H9 (cell line): ENCODE data around the gene ATF4. TPM values are rescaled to one million over a fixed set of nuclear protein-coding genes. Genes with fewer than 3 reads are reported as not detected.

Experiments
- DNase-seq: peaks from one replicate; pipeline ENCODE4 v3.0.0-alpha.2; 2017
- H2AFZ ChIP-seq: one replicate; pipeline ENCODE4 v1.6.1; 2013; ENCODE audit warnings: mild to moderate bottlenecking, low read length, control low read depth, moderate library complexity
- H2AK5ac ChIP-seq: 2 replicates; pipeline ENCODE4 v1.6.1; 2013; ENCODE audit warnings: low read length, control low read depth, mixed read lengths; ENCODE audit not compliant: insufficient read length
- H2BK120ac ChIP-seq: one replicate; pipeline ENCODE4 v1.6.1; 2013; ENCODE audit warnings: low read depth, mild to moderate bottlenecking, low read length, control low read depth, inconsistent platforms; ENCODE audit not compliant: poor library complexity, severe bottlenecking
- H2BK12ac ChIP-seq: 2 replicates; pipeline ENCODE4 v1.6.1; 2013; ENCODE audit warnings: low read length, control low read depth, mixed read lengths, low read depth; ENCODE audit not compliant: insufficient read length
- H2BK15ac ChIP-seq: 2 replicates; pipeline ENCODE4 v1.6.1; 2013; ENCODE audit warnings: low read depth, low read length, control low read depth
- H2BK20ac ChIP-seq: one replicate; pipeline ENCODE4 v1.6.1; 2013; ENCODE audit warnings: low read depth, mild to moderate bottlenecking, low read length, control low read depth, inconsistent platforms; ENCODE audit not compliant: poor library complexity, severe bottlenecking
- H2BK5ac ChIP-seq: 2 replicates; pipeline ENCODE4 v1.6.1; 2013; ENCODE audit warnings: low read length, control low read depth, mixed read lengths; ENCODE audit not compliant: insufficient read length
- H3K14ac ChIP-seq: 2 replicates; pipeline ENCODE4 v1.6.1; 2013; ENCODE audit warnings: low read length, control low read depth; ENCODE audit not compliant: insufficient read depth
- H3K18ac ChIP-seq: 2 replicates; pipeline ENCODE4 v1.6.1; 2013; ENCODE audit warnings: low read depth, mild to moderate bottlenecking, mixed read lengths, low read length, control low read depth; ENCODE audit not compliant: insufficient read length
- H3K23ac ChIP-seq: 2 replicates; pipeline ENCODE4 v1.6.1; 2013; ENCODE audit warnings: low read length, control low read depth, mixed read lengths, low read depth; ENCODE audit not compliant: insufficient read length
- H3K23me2 ChIP-seq: 2 replicates; pipeline ENCODE4 v1.6.1; 2013; ENCODE audit warnings: low read depth, mild to moderate bottlenecking, mixed read lengths, low read length, control low read depth; ENCODE audit not compliant: insufficient read length, poor library complexity, severe bottlenecking
- H3K27ac ChIP-seq: 2 replicates; pipeline ENCODE4 v1.5.1; 2013; ENCODE audit warnings: low read length, control low read depth, mixed read lengths, low read depth; ENCODE audit not compliant: insufficient read length
- H3K27me3 ChIP-seq: 2 replicates; pipeline ENCODE4 v1.6.1; 2013; ENCODE audit warnings: low read length, control low read depth, inconsistent platforms; ENCODE audit not compliant: insufficient read depth
- H3K4ac ChIP-seq: 2 replicates; pipeline ENCODE4 v1.6.1; 2013; ENCODE audit warnings: low read depth, mild to moderate bottlenecking, control low read depth, inconsistent platforms, low read length, moderate library complexity
- H3K4me1 ChIP-seq: 2 replicates; pipeline ENCODE4 v1.6.1; 2013; ENCODE audit warnings: low read length, control low read depth, inconsistent platforms; ENCODE audit not compliant: insufficient read depth
- H3K4me2 ChIP-seq: 2 replicates; pipeline ENCODE4 v1.6.1; 2013; ENCODE audit warnings: low read length, control low read depth, mixed read lengths; ENCODE audit not compliant: insufficient read length, insufficient read depth
- H3K56ac ChIP-seq: 2 replicates; pipeline ENCODE4 v1.6.1; 2013; ENCODE audit warnings: low read depth, mild to moderate bottlenecking, mixed read lengths, low read length, control low read depth; ENCODE audit not compliant: insufficient read length
- H3K79me1 ChIP-seq: 2 replicates; pipeline ENCODE4 v1.6.1; 2013; ENCODE audit warnings: low read depth, mild to moderate bottlenecking, moderate library complexity, low read length, control low read depth, inconsistent platforms; ENCODE audit not compliant: insufficient read depth, poor library complexity, severe bottlenecking
- H3K79me2 ChIP-seq: 2 replicates; pipeline ENCODE4 v1.6.1; 2013; ENCODE audit warnings: low read length, control low read depth, inconsistent platforms; ENCODE audit not compliant: insufficient read depth
- H3K9ac ChIP-seq: 2 replicates; pipeline ENCODE4 v1.6.1; 2013; ENCODE audit warnings: low read length, control low read depth, mixed read lengths; ENCODE audit not compliant: insufficient read length; ENCODE audit errors: extremely low read depth
- H3K9me3 ChIP-seq: one replicate; pipeline ENCODE4 v1.6.1; 2013; ENCODE audit warnings: low read depth, low read length, inconsistent platforms; ENCODE audit not compliant: control insufficient read depth
- H3T11ph ChIP-seq: one replicate; pipeline ENCODE4 v1.6.1; 2013; ENCODE audit warnings: mild to moderate bottlenecking, low read length, control low read depth, inconsistent platforms
- H4K20me1 ChIP-seq: one replicate; pipeline ENCODE4 v1.6.1; 2013; ENCODE audit not compliant: control insufficient read depth, insufficient read length, insufficient read depth
- H4K5ac ChIP-seq: 2 replicates; pipeline ENCODE4 v1.6.1; 2013; ENCODE audit warnings: low read depth, mild to moderate bottlenecking, mixed read lengths, low read length, control low read depth; ENCODE audit not compliant: insufficient read length
- H4K8ac ChIP-seq: replicated peaks from 2 replicates; pipeline ENCODE4 v1.6.1; 2013; ENCODE audit warnings: low read length, control low read depth, mixed read lengths, low read depth; ENCODE audit not compliant: insufficient read length
- H4K91ac ChIP-seq: 2 replicates; pipeline ENCODE4 v1.6.1; 2013; ENCODE audit warnings: low read depth, mild to moderate bottlenecking, moderate library complexity, mixed read lengths, low read length, control low read depth; ENCODE audit not compliant: insufficient read length
- H3K27ac Mint-ChIP-seq, 3 experiments: 2 replicates in 2 of 3; 3 replicates in 1 of 3; pipeline ENCODE4 v1.8.0; 2020 to 2021; ENCODE audit warnings: mixed read lengths in 3 of 3, mild to moderate bottlenecking in 1 of 3, moderate library complexity in 1 of 3
- H3K27me3 Mint-ChIP-seq: 2 replicates; pipeline ENCODE4 v1.8.0; 2021; ENCODE audit warnings: low read depth, mild to moderate bottlenecking, moderate library complexity, mixed read lengths
- H3K36me3 Mint-ChIP-seq, 3 experiments: 2 replicates in 2 of 3; 3 replicates in 1 of 3; pipeline ENCODE4 v1.8.0; 2020 to 2021; ENCODE audit warnings: low read depth in 3 of 3, mixed read lengths in 3 of 3; ENCODE audit not compliant: insufficient read depth in 1 of 3
- H3K4me1 Mint-ChIP-seq, 2 experiments: 2 replicates each; pipeline ENCODE4 v1.8.0; 2020; ENCODE audit warnings: mixed read lengths in 2 of 2
- H3K4me3 Mint-ChIP-seq, 2 experiments: 2 replicates in 1 of 2; 3 replicates in 1 of 2; pipeline ENCODE4 v1.8.0; 2020 to 2021; ENCODE audit warnings: mild to moderate bottlenecking in 2 of 2, mixed read lengths in 2 of 2, moderate library complexity in 1 of 2
- H3K9me3 Mint-ChIP-seq, 2 experiments: 2 replicates in 1 of 2; 3 replicates in 1 of 2; pipeline ENCODE4 v1.8.0; 2020; ENCODE audit warnings: mild to moderate bottlenecking in 2 of 2, mixed read lengths in 2 of 2, moderate library complexity in 1 of 2
- CTCF ChIP-seq: fragments of 200-600 bp; sonication (generic); conservative IDR thresholded peaks from 3 replicates; pipeline ENCODE4 v1.8.0; 2021; ENCODE audit warnings: antibody characterized with exemption, mild to moderate bottlenecking
- WGBS: extraction: QIAGEN DNeasy Blood & Tissue Kit; methylation state at CpG from one replicate; pipeline ENCODE4 v1.1.7; 2013; ENCODE audit warnings: missing lambda C conversion rate, low lambda C conversion rate, mixed read lengths; ENCODE audit not compliant: insufficient read length; ENCODE audit errors: extremely low coverage; 5-methylcytosine and 5-hydroxymethylcytosine counted together
- total RNA-seq: library from RNA; stranded (reverse); gene quantifications from 2 replicates; pipeline ENCODE4 v1.2.1, GENCODE V29; 2021

The ATF4 gene
- total RNA-seq, 1 experiment from 2014 or later = 455 TPM

- Histone ChIP-seq H2BK15ac (no peak overlapping the region), H2AK5ac (no peak overlapping the region), H3K18ac (no peak overlapping the region), H2BK5ac (no peak overlapping the region), H3K79me2 (no peaks in the 10 kb centered on the region), H3K56ac (no peak overlapping the region), H3K4me2 (no peak overlapping the region), H2BK120ac (no peak overlapping the region), H4K5ac (no peak overlapping the region), H4K91ac (no peak overlapping the region), H4K8ac (no peak overlapping the region), H3K27me3 (peaks cover 36% of the 10 kb centered on the region), H3K23ac (no peak overlapping the region), H3T11ph (no peak overlapping the region), H3K79me1 (no peaks in the 10 kb centered on the region), H3K9me3 (no peaks in the 10 kb centered on the region), H2AFZ (no peak overlapping the region), H3K23me2 (peaks cover 4% of the 10 kb centered on the region), H3K4ac (no peak overlapping the region), H3K27ac (no peak overlapping the region), H3K4me1 (no peaks in the 10 kb centered on the region), H2BK20ac (no peak overlapping the region), H4K20me1 (no peaks in the 10 kb centered on the region), H2BK12ac (no peak overlapping the region), H3K14ac (no peak overlapping the region; the same call in 1 of the 2 replicates), H3K9ac (no peak overlapping the region)
- Mint-ChIP-seq H3K27me3 (peaks cover 33% of the 10 kb centered on the region), H3K9me3 (no peaks in the 10 kb centered on the region), H3K4me1 (peaks cover 9 to 17% of the 10 kb centered on the region in 2 experiments), H3K36me3 (no peaks in the 10 kb centered on the region; a peak in 1 of 7 replicates), H3K4me3 (no peak overlapping the region), H3K27ac (no peak overlapping the region)
- peak; percentile 85 for TF ChIP-seq CTCF
- peak; percentile 81 for DNase-seq
- no CpG with 5 or more reads among the region's 11 CpGs for WGBS
Observed at GRCh38 chr22:39559456-39560105, 39.2 kb downstream of the ATF4 start.
